SK-N-MC (cell line): Measurements from ENCODE around the gene TVP23A.

Experiments
- EZH2 ChIP-seq: fragments of 200-600 bp; sonication (generic); IDR thresholded peaks from one replicate; pipeline ENCODE4 v1.6.1; 2017; ENCODE audit warnings: antibody characterized with exemption
- FOXP2 ChIP-seq: optimal IDR thresholded peaks from 2 replicates; pipeline ENCODE3; 2011; ENCODE audit warnings: mild to moderate bottlenecking, moderate library complexity; ENCODE audit not compliant: insufficient read depth; ENCODE audit errors: extremely low read length, control extremely low read depth

GRCh38 chr16:10756574-10756973 lies 62.0 kb downstream of the TVP23A start:
- TF ChIP-seq EZH2 (no peak), FOXP2 (no peak)
